Karpas-422 (cell line): ENCODE measurements around the gene TTYH3. TPM values are rescaled to one million over a fixed set of nuclear protein-coding genes. Genes with fewer than 3 reads are reported as not detected.

Source experiments
- DNase-seq: peaks from one replicate; pipeline ENCODE4 v3.0.0-alpha.2; 2015
- H2AFZ ChIP-seq: fragments of 200-600 bp; sonication (generic); 2 replicates; pipeline ENCODE4 v1.6.1; 2014; ENCODE audit warnings: antibody characterized with exemption, low read length, mixed read lengths
- H3K27ac ChIP-seq: fragments of 200-600 bp; sonication (generic); 2 replicates; pipeline ENCODE4 v1.5.1; 2014; ENCODE audit warnings: mild to moderate bottlenecking, low read length, moderate library complexity
- H3K27me3 ChIP-seq: fragments of 200-600 bp; sonication (generic); 2 replicates; pipeline ENCODE4 v1.6.1; 2014; ENCODE audit warnings: low read length, mixed read lengths
- H3K36me3 ChIP-seq: fragments of 200-600 bp; sonication (generic); 2 replicates; pipeline ENCODE4 v1.6.1; 2014; ENCODE audit warnings: low read length, mixed read lengths; ENCODE audit not compliant: insufficient read depth
- H3K4me1 ChIP-seq: fragments of 200-600 bp; sonication (generic); 2 replicates; pipeline ENCODE4 v1.6.1; 2014; ENCODE audit warnings: mild to moderate bottlenecking, low read length, mixed read lengths
- H3K4me2 ChIP-seq: fragments of 200-600 bp; sonication (generic); 2 replicates; pipeline ENCODE4 v1.6.1; 2014; ENCODE audit warnings: low read length, low read depth, mild to moderate bottlenecking; ENCODE audit not compliant: poor library complexity, severe bottlenecking
- H3K4me3 ChIP-seq: fragments of 200-600 bp; sonication (generic); 2 replicates; pipeline ENCODE4 v1.5.1; 2014; ENCODE audit warnings: mild to moderate bottlenecking, antibody characterized with exemption, low read length, mixed read lengths
- H3K79me2 ChIP-seq: fragments of 200-600 bp; sonication (generic); 2 replicates; pipeline ENCODE4 v1.6.1; 2014; ENCODE audit warnings: mild to moderate bottlenecking, low read length, mixed read lengths
- H3K9ac ChIP-seq: fragments of 200-600 bp; sonication (generic); 2 replicates; pipeline ENCODE4 v1.6.0; 2014; ENCODE audit warnings: low read length
- H3K9me2 ChIP-seq: fragments of 200-600 bp; sonication (generic), shearing (Covaris generic); replicated peaks from 2 replicates; pipeline ENCODE4 v1.6.0; 2014; ENCODE audit warnings: mild to moderate bottlenecking, low read length, moderate library complexity; ENCODE audit not compliant: insufficient read depth
- H3K9me3 ChIP-seq: fragments of 300-700, 200-600 bp; sonication (generic); 2 replicates; pipeline ENCODE4 v1.6.1; 2014; ENCODE audit warnings: low read length, mixed read lengths
- H4K20me1 ChIP-seq: fragments of 200-600 bp; sonication (generic); 2 replicates; pipeline ENCODE4 v1.6.1; 2014; ENCODE audit warnings: mild to moderate bottlenecking, antibody characterized with exemption, low read length, low read depth; ENCODE audit not compliant: insufficient read depth
- total RNA-seq: library from RNA; depleted of rRNA; stranded (reverse); fragments of >200 nt; shearing (Covaris generic); gene quantifications from 2 replicates; pipeline ENCODE4 v1.2.3, GENCODE V29; 2014; ENCODE audit warnings: low replicate concordance

TTYH3 gene
- total RNA-seq, 1 experiment from 2014 or later, result 0.37 TPM

- no peaks in the 10 kb centered on the region for H3K9me2 ChIP-seq
- no peak overlapping the region for H3K4me3 ChIP-seq
- H3K79me2 ChIP-seq, result no peaks in the 10 kb centered on the region
- H3K27ac ChIP-seq, result no peak overlapping the region
- no peaks in the 10 kb centered on the region for H3K36me3 ChIP-seq
- H3K4me1 ChIP-seq, result no peaks in the 10 kb centered on the region
- no peak overlapping the region for H3K9ac ChIP-seq
- H3K9me3 ChIP-seq, result no peaks in the 10 kb centered on the region
- H3K27me3 ChIP-seq, result no peaks in the 10 kb centered on the region
- no peak overlapping the region for H3K4me2 ChIP-seq
- H4K20me1 ChIP-seq, result no peaks in the 10 kb centered on the region
- H2AFZ ChIP-seq, result no peak overlapping the region
- no peak for DNase-seq
Observed at GRCh38 chr7:2598154-2598823, 33.5 kb upstream of the TTYH3 start.

- no peak overlapping the region for H3K27ac ChIP-seq
- DNase-seq, result no peak
- no peaks in the 10 kb centered on the region for H4K20me1 ChIP-seq
Observed at GRCh38 chr7:2601065-2601464, 30.7 kb upstream of the TTYH3 start.

DNA sequence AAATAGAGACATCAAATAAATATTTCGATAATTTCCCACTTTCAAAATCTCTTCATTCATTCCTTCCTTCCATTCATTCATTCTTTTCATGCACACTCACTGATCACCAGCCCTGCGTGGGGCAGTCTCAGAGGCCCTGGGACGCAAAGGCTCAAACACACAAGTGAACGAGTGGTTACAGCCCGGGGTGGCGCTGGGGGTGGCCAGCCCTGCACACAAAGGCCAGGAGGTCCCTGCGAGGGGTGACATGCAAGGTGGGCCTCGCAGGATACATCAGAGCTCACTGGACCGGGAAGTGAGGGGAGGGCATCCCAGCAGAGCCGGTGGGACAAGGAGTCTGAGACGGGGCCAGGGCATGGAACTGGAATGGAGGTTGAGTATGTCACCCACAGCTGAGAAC is 29.9 kb upstream of the TTYH3 start:
- H3K9ac ChIP-seq, result no peak overlapping the region
- DNase-seq, result no peak
- no peak overlapping the region for H2AFZ ChIP-seq
- no peak overlapping the region for H3K4me3 ChIP-seq
- H3K27me3 ChIP-seq, result no peaks in the 10 kb centered on the region
- no peak overlapping the region for H3K27ac ChIP-seq
- no peaks in the 10 kb centered on the region for H3K9me2 ChIP-seq
- H3K4me2 ChIP-seq, result no peak overlapping the region
- no peaks in the 10 kb centered on the region for H3K4me1 ChIP-seq
- no peaks in the 10 kb centered on the region for H3K79me2 ChIP-seq
- H4K20me1 ChIP-seq, result no peaks in the 10 kb centered on the region
- H3K9me3 ChIP-seq, result no peaks in the 10 kb centered on the region
- H3K36me3 ChIP-seq, result no peaks in the 10 kb centered on the region

More at GRCh38 chr7:2601065-2601464, 30.7 kb upstream of the TTYH3 start:
- Histone ChIP-seq H3K27me3 (no peaks in the 10 kb centered on the region), H3K4me1 (no peaks in the 10 kb centered on the region), H3K9ac (no peak overlapping the region), H2AFZ (no peak overlapping the region), H3K9me2 (no peaks in the 10 kb centered on the region), H3K79me2 (no peaks in the 10 kb centered on the region), H3K4me3 (no peak overlapping the region), H3K36me3 (no peaks in the 10 kb centered on the region), H3K4me2 (no peak overlapping the region), H3K9me3 (no peaks in the 10 kb centered on the region)

DNA sequence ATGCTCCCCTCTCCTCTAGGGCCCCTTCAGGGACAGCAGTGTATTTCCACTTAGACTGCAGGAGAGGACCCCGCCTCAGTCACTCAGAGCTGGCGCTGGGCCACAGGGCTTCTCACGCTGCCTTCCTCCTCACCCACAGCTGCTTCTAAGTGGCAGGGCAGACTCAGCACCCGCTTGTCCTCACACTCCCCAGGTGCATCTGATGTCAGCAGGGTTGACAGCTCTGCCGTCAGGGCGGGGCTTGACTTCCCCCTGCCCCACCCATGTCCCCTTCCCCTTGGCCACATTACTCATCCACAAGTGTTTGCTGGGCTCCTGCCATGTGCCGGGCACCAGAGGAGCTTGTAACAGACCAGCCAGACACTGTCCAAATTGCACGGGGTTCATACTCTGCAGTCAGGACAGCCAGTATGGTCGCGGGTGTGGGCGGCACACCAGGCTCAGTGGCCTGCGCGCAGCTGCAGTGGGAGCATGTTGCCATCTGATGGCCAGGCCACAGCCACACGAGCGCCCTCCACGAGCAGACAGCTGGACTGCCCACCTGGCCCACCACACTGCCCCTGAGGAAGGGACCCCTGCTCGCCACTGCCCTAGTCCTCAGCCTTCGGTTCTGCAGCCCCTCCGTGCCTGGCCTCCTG is 29.3 kb upstream of the TTYH3 start:
- H3K36me3 ChIP-seq, result no peaks in the 10 kb centered on the region
- H3K27me3 ChIP-seq, result no peaks in the 10 kb centered on the region
- no peaks in the 10 kb centered on the region for H4K20me1 ChIP-seq
- no peak overlapping the region for H3K4me2 ChIP-seq
- no peak overlapping the region for H3K27ac ChIP-seq
- no peaks in the 10 kb centered on the region for H3K9me2 ChIP-seq
- DNase-seq, result no peak
- H3K9me3 ChIP-seq, result no peaks in the 10 kb centered on the region
- H3K9ac ChIP-seq, result no peak overlapping the region
- H3K4me1 ChIP-seq, result no peaks in the 10 kb centered on the region
- H3K79me2 ChIP-seq, result no peaks in the 10 kb centered on the region
- H2AFZ ChIP-seq, result no peak overlapping the region
- H3K4me3 ChIP-seq, result no peak overlapping the region

- H3K9me2 ChIP-seq, result no peaks in the 10 kb centered on the region
- H3K27me3 ChIP-seq, result no peaks in the 10 kb centered on the region
- no peaks in the 10 kb centered on the region for H3K4me1 ChIP-seq
- no peak overlapping the region for H3K4me3 ChIP-seq
- no peaks in the 10 kb centered on the region for H3K79me2 ChIP-seq
- no peak overlapping the region for H3K9ac ChIP-seq
- no peak overlapping the region for H2AFZ ChIP-seq
- H3K4me2 ChIP-seq, result no peak overlapping the region
- no peaks in the 10 kb centered on the region for H3K9me3 ChIP-seq
- H4K20me1 ChIP-seq, result no peaks in the 10 kb centered on the region
- H3K27ac ChIP-seq, result no peak overlapping the region
- DNase-seq, result no peak
- H3K36me3 ChIP-seq, result no peaks in the 10 kb centered on the region
Observed at GRCh38 chr7:2603044-2603965, 28.5 kb upstream of the TTYH3 start.

DNA sequence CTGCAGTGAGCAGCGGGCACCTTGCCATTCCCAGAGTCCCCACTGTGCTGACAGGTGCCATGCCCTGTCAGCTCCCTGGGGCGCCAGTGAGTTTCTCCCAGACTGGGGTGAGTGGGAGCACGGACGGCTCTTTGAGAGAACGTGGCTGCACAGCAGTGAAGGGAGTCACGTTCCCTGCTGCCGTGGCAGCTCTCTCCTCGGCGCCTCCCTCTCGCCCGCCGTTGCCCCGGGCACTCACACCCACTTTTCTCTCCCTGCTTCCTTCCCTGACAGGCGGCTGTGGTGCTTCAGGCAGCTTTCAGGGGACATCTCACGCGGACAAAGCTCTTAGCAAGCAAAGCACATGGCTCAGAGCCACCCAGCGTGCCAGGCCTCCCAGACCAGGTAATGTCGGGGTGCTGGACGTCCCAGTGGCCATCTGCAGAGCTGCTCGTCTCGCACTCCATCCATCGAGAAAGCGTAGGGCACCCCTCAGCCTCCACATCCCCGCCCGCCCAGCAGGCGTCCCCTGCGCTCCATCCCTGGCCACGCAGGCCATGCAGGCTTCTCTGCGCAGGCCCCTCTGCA is 27.1 kb upstream of the TTYH3 start:
- Histone ChIP-seq H3K9me2 (no peaks in the 10 kb centered on the region), H3K4me3 (no peak overlapping the region), H3K79me2 (no peaks in the 10 kb centered on the region), H2AFZ (no peak overlapping the region), H3K9ac (no peak overlapping the region), H3K4me1 (no peaks in the 10 kb centered on the region), H3K27ac (no peak overlapping the region), H3K9me3 (no peaks in the 10 kb centered on the region), H3K36me3 (no peaks in the 10 kb centered on the region), H4K20me1 (no peaks in the 10 kb centered on the region), H3K27me3 (no peaks in the 10 kb centered on the region), H3K4me2 (no peak overlapping the region)
- no peak for DNase-seq

DNA sequence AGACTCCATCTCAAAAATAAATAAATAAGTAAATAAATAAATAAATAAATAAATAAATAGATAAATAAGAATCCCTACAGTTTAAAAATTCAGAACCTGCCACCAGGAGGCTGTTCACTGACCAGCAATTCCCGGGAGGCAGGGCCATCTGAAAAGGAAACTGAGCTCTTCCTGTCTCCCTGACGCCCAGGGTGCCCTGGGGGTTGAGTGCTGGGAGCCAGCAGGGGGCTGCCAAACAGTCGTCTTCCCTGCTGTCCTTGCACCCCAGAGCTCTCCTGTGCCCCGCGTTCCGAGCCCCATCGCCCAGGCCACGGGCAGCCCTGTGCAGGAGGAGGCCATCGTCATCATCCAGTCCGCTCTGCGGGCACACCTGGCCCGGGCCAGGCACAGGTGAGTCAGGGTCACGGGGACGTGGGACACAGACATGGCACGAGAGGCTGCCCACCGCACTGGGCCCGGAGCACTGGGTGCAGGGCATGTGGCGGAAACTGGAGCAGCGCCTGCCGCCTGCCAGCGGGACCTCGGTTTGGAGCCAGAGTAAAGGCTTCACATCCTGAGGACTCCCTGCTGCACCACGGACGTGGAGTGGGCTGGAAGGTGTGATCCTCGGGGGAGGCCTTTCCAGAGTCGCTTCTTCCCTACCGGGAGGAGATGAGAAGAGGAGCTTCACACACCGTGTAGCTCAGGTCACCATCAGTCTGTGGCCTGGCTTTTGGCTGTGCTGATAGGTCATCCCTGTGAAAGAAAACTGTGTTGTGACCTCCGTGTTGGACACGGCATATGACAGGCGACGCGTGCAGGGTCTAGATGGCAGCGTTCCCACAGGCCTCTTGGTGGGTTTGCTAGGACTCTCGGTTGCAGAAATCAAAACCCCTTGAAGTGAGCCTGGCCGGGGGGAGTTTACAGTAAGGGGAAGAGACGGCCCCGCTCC is 25.9 kb upstream of the TTYH3 start:
- DNase-seq, result no peak
- Histone ChIP-seq H3K36me3 (no peaks in the 10 kb centered on the region), H3K27ac (no peak overlapping the region), H3K9me2 (no peaks in the 10 kb centered on the region), H3K79me2 (no peaks in the 10 kb centered on the region), H3K9me3 (no peaks in the 10 kb centered on the region), H3K9ac (no peak overlapping the region), H3K4me1 (no peaks in the 10 kb centered on the region), H3K27me3 (no peaks in the 10 kb centered on the region), H4K20me1 (no peaks in the 10 kb centered on the region), H3K4me2 (no peak overlapping the region), H3K4me3 (no peak overlapping the region), H2AFZ (no peak overlapping the region)
